BLaER1 (cell line): ENCODE data around the gene F12.

Experiments used
- H3K27ac ChIP-seq: shearing (Covaris generic); formaldehyde crosslinking; 2 replicates; pipeline ENCODE4 v1.8.1; 2022
- H3K27me3 ChIP-seq: shearing (Covaris generic); formaldehyde crosslinking; 2 replicates; pipeline ENCODE4 v1.8.1; 2022
- H3K36me3 ChIP-seq: shearing (Covaris generic); formaldehyde crosslinking; 2 replicates; pipeline ENCODE4 v1.8.1; 2022
- H3K4me1 ChIP-seq: shearing (Covaris generic); formaldehyde crosslinking; 2 replicates; pipeline ENCODE4 v1.8.1; 2022
- H3K4me2 ChIP-seq: shearing (Covaris generic); formaldehyde crosslinking; 2 replicates; pipeline ENCODE4 v1.8.1; 2022
- H3K4me3 ChIP-seq: shearing (Covaris generic); formaldehyde crosslinking; 2 replicates; pipeline ENCODE4 v1.8.1; 2022
- H3K9ac ChIP-seq: shearing (Covaris generic); formaldehyde crosslinking; 2 replicates; pipeline ENCODE4 v1.8.1; 2022
- H3K9me3 ChIP-seq: shearing (Covaris generic); formaldehyde crosslinking; 2 replicates; pipeline ENCODE4 v1.8.1; 2022
- H4K20me1 ChIP-seq: shearing (Covaris generic); formaldehyde crosslinking; 2 replicates; pipeline ENCODE4 v1.8.1; 2022
- Cebpa-rat ChIP-seq: shearing (Covaris generic); IDR thresholded peaks from 2 replicates; pipeline ENCODE4 v1.8.1; 2022

The F12 gene

DNA sequence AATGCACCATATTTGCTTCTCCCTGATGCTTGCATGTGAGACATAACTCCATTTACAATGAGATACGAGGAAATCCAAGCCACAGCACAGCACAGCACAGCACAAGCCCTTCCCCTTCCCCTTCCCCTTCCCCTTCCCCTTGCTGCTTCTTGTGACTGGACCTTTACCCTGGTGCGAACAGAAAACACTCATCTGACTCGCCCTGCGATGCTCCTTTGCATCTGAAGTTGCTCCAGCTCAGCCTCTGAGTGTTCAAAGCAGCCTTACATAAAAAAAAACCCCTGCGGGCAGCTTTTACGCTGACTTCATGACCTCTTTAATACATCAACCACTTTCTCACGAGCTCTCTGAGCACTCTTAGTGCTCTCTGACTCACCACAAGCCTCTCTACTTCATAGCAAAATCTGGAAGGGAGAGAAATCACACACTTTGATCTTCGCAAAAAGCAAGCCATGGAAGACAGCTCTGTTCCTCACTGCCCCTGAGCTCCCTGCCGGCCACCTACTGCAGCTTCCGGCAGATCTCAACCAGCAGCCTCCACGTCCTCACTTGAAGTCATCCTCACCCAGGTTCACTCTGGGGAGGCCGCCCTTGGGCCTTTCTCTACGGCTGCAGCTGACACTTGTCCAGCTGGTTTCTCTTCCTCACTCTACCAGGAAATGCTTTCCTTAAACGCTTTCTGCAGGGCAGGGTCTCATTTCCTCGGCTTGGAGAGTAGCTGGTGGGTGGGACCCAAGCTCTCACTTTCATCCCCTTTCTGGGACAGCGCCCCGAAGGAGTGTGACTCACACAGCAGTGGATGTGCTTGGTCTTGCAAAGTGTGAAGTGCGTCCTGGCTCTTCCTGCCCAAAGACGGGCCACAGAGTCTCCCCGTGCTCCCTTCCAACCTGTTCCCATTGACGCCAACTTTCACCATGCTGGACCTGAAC, 19.9 kb downstream of the F12 start:
- TF ChIP-seq Cebpa-rat: no peak
- H3K4me2 ChIP-seq: peak overlapping the region; percentile 76
- peaks cover 94% of the 10 kb centered on the region for H3K4me1 ChIP-seq
- no peaks in the 10 kb centered on the region for H3K27me3 ChIP-seq
- H3K4me3 ChIP-seq: no peak overlapping the region
- no peaks in the 10 kb centered on the region for H4K20me1 ChIP-seq
- H3K27ac ChIP-seq: peak overlapping the region; percentile 67
- H3K36me3 ChIP-seq: no peaks in the 10 kb centered on the region
- H3K9ac ChIP-seq: peak overlapping the region; percentile 52
- H3K9me3 ChIP-seq: no peaks in the 10 kb centered on the region

GRCh38 chr5:177388521-177389052, 20.8 kb downstream of the F12 start:
- no peaks in the 10 kb centered on the region for H3K27me3 ChIP-seq
- no peaks in the 10 kb centered on the region for H3K36me3 ChIP-seq
- peak overlapping the region; percentile 76 for H3K4me2 ChIP-seq
- TF ChIP-seq Cebpa-rat: no peak
- peak overlapping the region; percentile 67 for H3K27ac ChIP-seq
- no peak overlapping the region for H3K9ac ChIP-seq
- no peak overlapping the region for H3K4me3 ChIP-seq
- H3K4me1 ChIP-seq: peaks cover 87% of the 10 kb centered on the region
- no peaks in the 10 kb centered on the region for H4K20me1 ChIP-seq
- no peaks in the 10 kb centered on the region for H3K9me3 ChIP-seq

DNA sequence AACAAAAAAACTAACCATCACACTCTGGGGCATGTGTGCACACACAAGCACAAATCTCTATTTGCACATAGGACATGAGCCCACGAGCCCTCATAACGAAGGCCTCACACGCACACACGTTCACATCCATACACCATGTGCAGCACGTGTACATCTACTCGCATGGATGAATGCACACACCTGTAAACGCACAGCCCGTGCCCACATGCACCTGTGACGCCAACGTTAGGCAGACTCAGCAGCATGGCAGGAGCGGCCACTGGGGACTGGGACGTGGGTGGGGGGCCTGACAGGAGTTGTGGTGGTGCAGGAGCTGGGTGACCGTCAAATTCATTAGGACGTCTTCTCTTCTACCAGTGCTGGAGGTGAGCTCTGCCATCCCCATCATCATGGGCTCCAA, 22.0 kb downstream of the F12 start:
- Histone ChIP-seq H3K4me3 (no peak overlapping the region), H3K4me1 (peaks cover 84% of the 10 kb centered on the region), H3K27ac (no peak overlapping the region), H3K27me3 (no peaks in the 10 kb centered on the region), H3K4me2 (peak overlapping the region; percentile 76), H3K36me3 (no peaks in the 10 kb centered on the region), H3K9me3 (no peaks in the 10 kb centered on the region), H3K9ac (no peak overlapping the region), H4K20me1 (no peaks in the 10 kb centered on the region)
- TF ChIP-seq Cebpa-rat: no peak

DNA sequence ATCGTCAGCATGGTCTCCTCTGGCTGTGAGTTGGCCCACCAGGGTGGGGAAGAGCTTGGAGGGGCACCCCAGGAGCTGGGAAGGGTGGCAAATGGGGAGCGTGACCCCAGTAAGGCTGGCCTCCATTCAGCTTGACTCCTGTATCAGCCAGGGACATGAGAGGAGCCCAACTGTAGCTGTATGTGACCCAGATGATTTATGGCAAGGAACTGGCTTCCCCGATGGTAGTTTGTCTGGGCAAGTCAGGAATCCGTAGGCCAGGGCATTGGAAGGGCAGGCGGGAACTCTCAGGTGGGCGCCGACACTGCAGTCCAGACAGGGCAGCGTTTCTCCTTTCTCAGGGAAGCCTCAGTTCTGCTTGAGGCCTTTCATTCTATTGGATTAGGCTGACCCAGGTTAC, 22.8 kb downstream of the F12 start:
- Histone ChIP-seq H3K4me2 (peak overlapping the region; percentile 76; the same call in 1 of the 2 replicates), H4K20me1 (no peaks in the 10 kb centered on the region), H3K9ac (no peak overlapping the region), H3K4me1 (peaks cover 84% of the 10 kb centered on the region), H3K27ac (no peak overlapping the region), H3K4me3 (no peak overlapping the region), H3K9me3 (no peaks in the 10 kb centered on the region), H3K36me3 (no peaks in the 10 kb centered on the region), H3K27me3 (no peaks in the 10 kb centered on the region)
- no peak for TF ChIP-seq Cebpa-rat

DNA sequence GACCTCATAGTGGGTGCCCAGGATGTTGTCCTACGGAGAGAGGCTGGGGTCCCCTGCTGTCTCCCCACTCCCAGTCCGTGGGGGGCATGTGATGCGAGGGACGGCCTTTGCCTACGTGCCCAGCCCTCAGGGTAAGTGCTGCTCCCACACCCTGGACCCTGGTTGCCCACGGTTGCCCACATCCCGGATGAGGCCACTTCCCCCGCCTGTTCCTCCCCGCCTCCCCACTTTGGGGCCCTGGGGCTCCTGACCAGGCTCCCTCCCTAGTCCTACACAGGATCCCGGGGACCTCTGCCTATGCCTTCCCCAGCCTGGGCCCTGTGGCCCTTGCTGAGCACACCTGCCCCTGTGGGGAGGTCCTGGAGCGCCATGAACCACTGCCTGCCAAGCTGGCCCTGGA, 23.6 kb downstream of the F12 start:
- Histone ChIP-seq H3K4me1 (peaks cover 84% of the 10 kb centered on the region), H3K4me2 (peak overlapping the region; percentile 76), H3K4me3 (no peak overlapping the region), H3K27ac (no peak overlapping the region), H3K9me3 (no peaks in the 10 kb centered on the region), H3K36me3 (no peaks in the 10 kb centered on the region), H4K20me1 (no peaks in the 10 kb centered on the region), H3K27me3 (no peaks in the 10 kb centered on the region), H3K9ac (no peak overlapping the region)
- no peak for TF ChIP-seq Cebpa-rat

GRCh38 chr5:177384134-177384533, 25.2 kb downstream of the F12 start, which contains the start of gene SLC34A1:
Gene SLC34A1, plus strand, starts transcription at chr5:177384434. Its CDS starts 1,308 bp downstream, at chr5:177385742.
- Histone ChIP-seq H3K27me3 (no peaks in the 10 kb centered on the region), H3K4me2 (peak within 1 kb of the TSS; percentile 46; the same call in 1 of the 2 replicates), H3K4me1 (peaks cover 79% of the 10 kb centered on the region), H4K20me1 (no peaks in the 10 kb centered on the region), H3K9me3 (no peaks in the 10 kb centered on the region), H3K4me3 (no peak within 1 kb of the TSS), H3K9ac (no peak within 1 kb of the TSS), H3K36me3 (no peaks in the 10 kb centered on the region), H3K27ac (no peak within 1 kb of the TSS)
- TF ChIP-seq Cebpa-rat: no peak

DNA sequence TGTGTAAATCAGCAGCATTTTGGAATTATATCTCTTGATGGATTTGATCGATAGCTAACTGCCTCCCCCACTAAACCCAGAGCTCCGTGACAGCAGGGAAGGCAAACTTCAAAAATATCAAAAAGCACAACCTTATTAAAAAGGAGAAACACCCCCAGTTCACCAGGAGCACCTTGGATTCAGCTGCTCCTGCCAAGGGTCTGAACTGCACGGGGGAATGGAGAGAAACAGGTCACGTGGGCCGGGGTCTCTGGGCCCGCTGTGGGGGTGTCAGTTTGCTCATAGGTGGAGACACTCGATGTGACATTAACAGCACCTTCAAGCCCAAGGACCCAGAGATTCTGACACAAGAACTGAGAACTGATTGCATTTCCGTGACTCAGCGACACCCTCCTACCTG, 26.2 kb downstream of the F12 start:
- H3K9ac ChIP-seq: no peak overlapping the region
- no peaks in the 10 kb centered on the region for H3K36me3 ChIP-seq
- H3K4me2 ChIP-seq: peak overlapping the region; percentile 46
- no peaks in the 10 kb centered on the region for H3K9me3 ChIP-seq
- H3K27me3 ChIP-seq: no peaks in the 10 kb centered on the region
- no peak for TF ChIP-seq Cebpa-rat
- H3K27ac ChIP-seq: no peak overlapping the region
- H4K20me1 ChIP-seq: no peaks in the 10 kb centered on the region
- H3K4me3 ChIP-seq: no peak overlapping the region
- peaks cover 70% of the 10 kb centered on the region for H3K4me1 ChIP-seq

DNA sequence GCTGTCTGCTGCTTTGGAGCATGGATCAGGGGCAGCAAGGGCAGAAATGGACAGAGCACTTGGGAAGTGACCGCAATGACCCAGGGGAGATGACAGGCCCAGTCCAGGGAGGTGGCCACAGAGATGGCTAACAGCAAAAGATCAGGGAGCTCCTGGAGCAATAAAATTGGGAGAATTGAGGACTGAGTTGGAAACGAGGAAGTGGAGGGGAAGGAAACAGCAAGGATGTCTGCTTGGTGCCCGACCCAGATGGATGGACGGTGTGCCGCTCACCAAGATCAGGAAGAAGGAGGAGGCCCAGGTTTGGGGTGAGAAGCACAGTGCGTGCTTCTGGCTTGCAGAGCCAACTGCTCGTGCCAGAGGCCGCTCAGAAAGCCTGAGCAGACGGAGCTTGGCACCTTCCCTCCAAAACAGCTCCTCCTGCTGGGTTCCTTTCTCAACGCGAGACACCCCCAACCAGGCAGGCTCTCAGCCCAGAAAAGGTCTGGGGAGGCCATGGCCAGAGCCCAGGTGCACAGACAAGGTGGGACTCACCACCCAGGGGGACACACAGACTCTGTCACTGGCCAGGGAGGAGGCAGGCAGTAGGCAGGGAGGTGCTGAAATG, 26.8 kb downstream of the F12 start:
- no peak for TF ChIP-seq Cebpa-rat
- no peak overlapping the region for H3K27ac ChIP-seq
- peaks cover 63% of the 10 kb centered on the region for H3K4me1 ChIP-seq
- no peak overlapping the region for H3K9ac ChIP-seq
- H3K9me3 ChIP-seq: no peaks in the 10 kb centered on the region
- peak overlapping the region; percentile 46 for H3K4me2 ChIP-seq
- no peak overlapping the region for H3K4me3 ChIP-seq
- no peaks in the 10 kb centered on the region for H4K20me1 ChIP-seq
- no peaks in the 10 kb centered on the region for H3K27me3 ChIP-seq
- H3K36me3 ChIP-seq: no peaks in the 10 kb centered on the region

- no peak overlapping the region for H3K4me2 ChIP-seq
- H3K4me1 ChIP-seq: peaks cover 59% of the 10 kb centered on the region
- H3K27me3 ChIP-seq: no peaks in the 10 kb centered on the region
- H3K9ac ChIP-seq: no peak overlapping the region
- no peak overlapping the region for H3K4me3 ChIP-seq
- no peak overlapping the region for H3K27ac ChIP-seq
- H3K36me3 ChIP-seq: no peaks in the 10 kb centered on the region
- TF ChIP-seq Cebpa-rat: no peak
- H4K20me1 ChIP-seq: no peaks in the 10 kb centered on the region
- no peaks in the 10 kb centered on the region for H3K9me3 ChIP-seq
Observed at GRCh38 chr5:177380805-177381126, 28.6 kb downstream of the F12 start.
